ENCODE measurements around the gene CD7. TPM values are rescaled to one million over a fixed set of nuclear protein-coding genes. Genes with fewer than 3 reads are reported as not detected.

Gene CD7
- total and polyA plus RNA-seq, 9 of the 15 experiments (the other 6 are each of a cell fraction or from before 2014, with no cell fraction given), result 0.21 to 0.35 TPM; not detected in 7

- TF ChIP-seq, protein P1, sequence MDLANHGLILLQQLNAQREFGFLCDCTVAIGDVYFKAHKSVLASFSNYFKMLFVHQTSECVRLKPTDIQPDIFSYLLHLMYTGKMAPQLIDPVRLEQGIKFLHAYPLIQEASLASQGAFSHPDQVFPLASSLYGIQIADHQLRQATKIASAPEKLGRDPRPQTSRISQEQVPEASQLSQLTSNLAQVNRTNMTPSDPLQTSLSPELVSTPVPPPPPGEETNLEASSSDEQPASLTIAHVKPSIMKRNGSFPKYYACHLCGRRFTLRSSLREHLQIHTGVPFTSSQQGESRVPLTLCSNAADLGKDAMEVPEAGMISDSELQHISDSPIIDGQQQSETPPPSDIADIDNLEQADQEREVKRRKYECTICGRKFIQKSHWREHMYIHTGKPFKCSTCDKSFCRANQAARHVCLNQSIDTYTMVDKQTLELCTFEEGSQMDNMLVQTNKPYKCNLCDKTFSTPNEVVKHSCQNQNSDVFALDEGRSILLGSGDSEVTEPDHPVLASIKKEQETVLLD (IDR thresholded peaks at IDR 0.05), result peak; percentile 57; the same call in 1 of the 2 replicates
- TF ChIP-seq, protein P2, sequence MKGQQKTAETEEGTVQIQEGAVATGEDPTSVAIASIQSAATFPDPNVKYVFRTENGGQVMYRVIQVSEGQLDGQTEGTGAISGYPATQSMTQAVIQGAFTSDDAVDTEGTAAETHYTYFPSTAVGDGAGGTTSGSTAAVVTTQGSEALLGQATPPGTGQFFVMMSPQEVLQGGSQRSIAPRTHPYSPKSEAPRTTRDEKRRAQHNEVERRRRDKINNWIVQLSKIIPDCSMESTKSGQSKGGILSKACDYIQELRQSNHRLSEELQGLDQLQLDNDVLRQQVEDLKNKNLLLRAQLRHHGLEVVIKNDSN (CRISPR knock-in tag; IDR thresholded peaks at IDR 0.05), result peak; percentile 100
- TF ChIP-seq TRIM28 (IDR thresholded peaks at IDR 0.05) (no peak; the same call in 1 of the 2 replicates), ILK (tag; IDR thresholded peaks at IDR 0.05; ENCODE audit: borderline replicate concordance, low read depth) (no peak), STAT5A (IDR thresholded peaks at IDR 0.05; ENCODE audit: borderline replicate concordance, low read length) (0 out of 2 replicates have a peak, but pooled peaks have one; percentile 11), IFI16 (CRISPR knock-in tag; IDR thresholded peaks at IDR 0.05) (no peak), RFX7 (CRISPR knock-in tag; IDR thresholded peaks at IDR 0.05) (no peak), ETS1 (conservative IDR thresholded peaks at IDR 0.05; ENCODE audit: control insufficient read depth, low read depth, low read length) (no peak), ZNF354B (CRISPR knock-in tag; IDR thresholded peaks at IDR 0.05) (no peak), ADNP (tag; IDR thresholded peaks at IDR 0.05) (peak; percentile 99), ATF3 (IDR thresholded peaks at IDR 0.05) (peak; percentile 63; the same call in 1 of the 2 replicates), ATF3 (CRISPR knock-in tag; conservative IDR thresholded peaks at IDR 0.05) (0 out of 2 replicates have a peak, but pooled peaks have one; percentile 54), EWSR1 (IDR thresholded peaks at IDR 0.05; ENCODE audit: borderline replicate concordance, low read depth, partially characterized antibody) (no peak), U2AF2 (optimal IDR thresholded peaks at IDR 0.05; ENCODE audit: low read depth, low read length) (no peak), ZNF57 (CRISPR knock-in tag; IDR thresholded peaks at IDR 0.05) (no peak), ILF3 (IDR thresholded peaks at IDR 0.05; ENCODE audit: borderline replicate concordance) (no peak), PTTG1 (tag; IDR thresholded peaks at IDR 0.05; ENCODE audit: low read depth) (no peak), MEF2D (tag; conservative IDR thresholded peaks at IDR 0.05; ENCODE audit: low read depth) (peak; percentile 83), CTCFL (IDR thresholded peaks at IDR 0.05; ENCODE audit: borderline replicate concordance, insufficient read depth, low read depth, low read length, poor library complexity, severe bottlenecking) (no peak), STAT5B (CRISPR knock-in tag; IDR thresholded peaks at IDR 0.05) (no peak), CBX2 (IDR thresholded peaks at IDR 0.05; ENCODE audit: insufficient read depth, low read length, poor library complexity, severe bottlenecking) (no peak)
Measured at GRCh38 chr17:82287868-82288801, 29.3 kb downstream of the CD7 start (continued).

All from K562 (cell line).